Duodenal mucosa (tissue), 2 donors: ENCODE measurements around the gene FEZF2.

Source experiments
- H3K27ac ChIP-seq: one replicate; pipeline ENCODE4 v1.7.0; 2013; ENCODE audit warnings: low read depth, low read length
- H3K27me3 ChIP-seq, 2 donors: one replicate each; pipeline ENCODE4 v1.7.0; 2013; ENCODE audit warnings: low read length in 2 of 2, control low read depth in 1 of 2; ENCODE audit not compliant: insufficient read depth in 2 of 2, control insufficient read depth in 1 of 2
- H3K36me3 ChIP-seq, 2 donors: one replicate each; pipeline ENCODE4 v1.7.0; 2013; ENCODE audit warnings: low read length in 2 of 2, control low read depth in 1 of 2; ENCODE audit not compliant: insufficient read depth in 2 of 2, control insufficient read depth in 1 of 2
- H3K4me1 ChIP-seq, 2 donors: one replicate each; pipeline ENCODE4 v1.7.0; 2013; ENCODE audit warnings: low read length in 2 of 2, control low read depth in 1 of 2; ENCODE audit not compliant: insufficient read depth in 2 of 2, control insufficient read depth in 1 of 2
- H3K4me3 ChIP-seq, 2 donors: one replicate each; pipeline ENCODE4 v1.7.0; 2013; ENCODE audit warnings: low read length in 2 of 2, low read depth in 1 of 2
- H3K9ac ChIP-seq, 2 donors: one replicate each; pipeline ENCODE4 v1.7.0; 2013; ENCODE audit warnings: low read length in 2 of 2, low read depth in 1 of 2
- H3K9me3 ChIP-seq, 2 donors: one replicate each; pipeline ENCODE4 v1.7.0; 2013; ENCODE audit warnings: low read length in 2 of 2, control low read depth in 1 of 2; ENCODE audit not compliant: control insufficient read depth in 1 of 2

Gene FEZF2

DNA sequence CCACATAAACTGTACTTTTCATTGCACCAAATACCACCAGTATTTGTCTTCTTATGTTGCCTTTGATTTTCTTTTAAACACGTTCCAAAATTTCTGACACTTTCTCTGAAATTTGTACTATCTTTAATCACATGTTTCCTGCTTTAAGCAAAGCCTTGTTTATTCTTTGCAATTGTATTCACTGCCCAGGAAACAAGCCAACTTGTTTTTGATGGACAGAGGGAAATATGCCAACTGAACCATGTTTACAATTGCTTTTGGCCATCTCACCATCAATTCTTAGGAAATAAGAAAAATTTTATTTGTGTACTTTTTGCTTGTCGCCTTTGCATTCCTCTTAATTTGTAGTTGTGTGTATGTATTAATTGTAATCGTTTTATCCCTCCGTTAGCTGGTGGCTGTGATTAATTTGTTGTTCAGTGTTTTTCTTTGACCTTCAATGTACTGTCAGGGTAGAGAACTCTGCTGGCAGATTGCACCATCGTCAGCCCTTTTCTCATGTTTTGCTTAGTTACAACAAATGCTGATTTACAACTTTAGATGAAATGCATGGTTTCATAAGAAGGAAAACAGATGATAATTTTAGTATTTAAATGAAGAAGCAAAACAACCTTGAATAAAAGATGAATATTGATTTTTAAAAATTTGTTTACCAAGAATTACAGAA lies 19.4 kb upstream of the FEZF2 start:
- Histone ChIP-seq H3K27ac (no peak overlapping the region), H3K9me3 (no peaks in the 10 kb centered on the region), H3K4me1 (no peaks in the 10 kb centered on the region), H3K4me3 (no peak overlapping the region), H3K9ac (no peak overlapping the region), H3K27me3 (no peaks in the 10 kb centered on the region), H3K36me3 (no peaks in the 10 kb centered on the region)

DNA sequence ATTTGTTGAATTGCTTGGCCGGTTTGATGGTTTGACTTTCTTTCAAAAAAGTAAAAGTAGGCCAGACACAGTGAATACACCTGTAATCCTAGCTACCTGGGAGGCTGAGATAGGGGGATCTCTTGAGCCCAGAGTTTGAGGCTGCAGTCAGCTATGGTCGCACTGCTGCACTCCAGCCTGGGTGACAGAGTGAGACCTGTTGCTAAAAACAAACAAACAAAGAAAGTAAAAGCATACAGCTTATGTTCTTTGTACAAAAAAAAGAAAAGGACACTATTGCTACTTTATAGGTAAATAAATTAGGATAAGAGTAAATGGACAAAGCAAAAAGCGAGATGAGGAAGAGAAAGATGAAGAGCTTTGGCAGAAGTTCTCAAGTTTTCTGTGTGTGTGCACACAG lies 13.9 kb upstream of the FEZF2 start:
- peaks cover 0 to 4% of the 10 kb centered on the region in 2 donors for H3K27me3 ChIP-seq
- no peaks in the 10 kb centered on the region for H3K36me3 ChIP-seq
- H3K9ac ChIP-seq, result no peak overlapping the region
- no peaks in the 10 kb centered on the region for H3K9me3 ChIP-seq
- H3K4me3 ChIP-seq, result no peak overlapping the region
- H3K27ac ChIP-seq, result no peak overlapping the region
- no peaks in the 10 kb centered on the region for H3K4me1 ChIP-seq

DNA sequence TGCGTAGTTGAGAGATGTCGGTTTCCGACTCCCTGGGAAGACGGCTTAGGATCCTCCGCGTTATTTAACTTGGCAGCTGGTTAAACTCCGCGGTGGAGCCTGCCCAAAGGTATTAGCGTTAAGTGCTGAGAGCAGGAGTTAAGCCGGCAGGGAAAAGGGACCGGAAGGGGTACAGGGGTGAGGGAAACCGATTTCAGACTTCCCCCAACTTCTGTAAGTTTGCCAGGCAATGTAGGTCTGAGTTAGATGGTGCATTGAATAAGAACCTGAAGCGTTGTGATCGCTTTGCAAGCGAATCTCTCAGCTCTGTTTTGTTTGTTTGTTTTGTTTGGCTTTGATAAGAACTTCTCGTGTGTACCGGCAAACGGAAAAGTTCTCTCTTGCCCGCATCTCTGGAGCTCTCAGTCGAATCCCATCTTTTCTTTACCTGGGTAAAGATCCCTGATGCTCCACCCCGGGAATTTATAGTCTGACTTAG lies 6.0 kb upstream of the FEZF2 start:
- no peaks in the 10 kb centered on the region for H3K9me3 ChIP-seq
- H3K27ac ChIP-seq, result no peak overlapping the region
- no peak overlapping the region for H3K9ac ChIP-seq
- no peak overlapping the region for H3K4me3 ChIP-seq
- H3K36me3 ChIP-seq, result no peaks in the 10 kb centered on the region
- H3K4me1 ChIP-seq, result no peaks in the 10 kb centered on the region
- H3K27me3 ChIP-seq, result peaks cover 50 to 70% of the 10 kb centered on the region in 2 donors

- no peaks in the 10 kb centered on the region for H3K4me1 ChIP-seq
- peaks cover 54 to 75% of the 10 kb centered on the region in 2 donors for H3K27me3 ChIP-seq
- H3K4me3 ChIP-seq, result no peak overlapping the region
- H3K27ac ChIP-seq, result no peak overlapping the region
- no peaks in the 10 kb centered on the region for H3K9me3 ChIP-seq
- no peaks in the 10 kb centered on the region for H3K36me3 ChIP-seq
- H3K9ac ChIP-seq, result no peak overlapping the region
These were observed 5.6 kb upstream of the FEZF2 start for GRCh38 chr3:62378921-62379320.

DNA sequence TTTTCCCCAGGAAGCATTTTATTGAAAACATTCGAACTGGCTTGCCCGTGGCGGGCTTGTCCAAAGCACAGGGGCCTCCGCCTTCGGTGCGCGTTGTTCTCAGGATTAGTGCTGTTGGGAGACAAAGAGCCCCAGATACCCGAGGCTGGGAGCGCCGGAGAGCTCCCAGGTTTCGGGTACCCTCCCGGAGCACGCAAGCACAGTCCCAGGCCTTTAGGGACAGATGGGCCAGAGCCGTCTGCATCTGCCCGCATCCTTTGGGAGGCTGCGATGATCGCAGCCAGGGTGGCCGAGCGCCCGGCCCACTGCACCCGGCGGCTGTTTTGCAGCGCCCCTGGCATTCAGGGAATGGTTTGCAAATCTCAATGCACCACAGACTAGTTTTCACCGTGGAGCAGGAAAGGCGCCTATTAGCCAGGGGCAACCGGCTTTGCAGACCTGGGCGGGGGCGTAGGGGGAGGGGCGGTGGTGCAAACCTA lies 5.0 kb upstream of the FEZF2 start:
- Histone ChIP-seq H3K27me3 (peaks cover 58 to 80% of the 10 kb centered on the region in 2 donors), H3K36me3 (no peaks in the 10 kb centered on the region), H3K9me3 (no peaks in the 10 kb centered on the region), H3K9ac (no peak overlapping the region), H3K27ac (no peak overlapping the region), H3K4me1 (no peaks in the 10 kb centered on the region), H3K4me3 (no peak overlapping the region)

GRCh38 chr3:62376906-62377877 lies 3.8 kb upstream of the FEZF2 start:
- Histone ChIP-seq H3K27ac (no peak overlapping the region), H3K9me3 (no peaks in the 10 kb centered on the region), H3K4me1 (no peaks in the 10 kb centered on the region), H3K27me3 (peaks cover 64 to 88% of the 10 kb centered on the region in 2 donors), H3K36me3 (no peaks in the 10 kb centered on the region), H3K4me3 (no peak overlapping the region), H3K9ac (no peak overlapping the region)

- H3K9me3 ChIP-seq, result no peaks in the 10 kb centered on the region
- peaks cover 72 to 89% of the 10 kb centered on the region in 2 donors for H3K27me3 ChIP-seq
- no peaks in the 10 kb centered on the region for H3K36me3 ChIP-seq
- no peak overlapping the region for H3K9ac ChIP-seq
- H3K4me3 ChIP-seq, result no peak overlapping the region
- no peaks in the 10 kb centered on the region for H3K4me1 ChIP-seq
- no peak overlapping the region for H3K27ac ChIP-seq
These were observed 3.0 kb upstream of the FEZF2 start for GRCh38 chr3:62376454-62376720.

DNA sequence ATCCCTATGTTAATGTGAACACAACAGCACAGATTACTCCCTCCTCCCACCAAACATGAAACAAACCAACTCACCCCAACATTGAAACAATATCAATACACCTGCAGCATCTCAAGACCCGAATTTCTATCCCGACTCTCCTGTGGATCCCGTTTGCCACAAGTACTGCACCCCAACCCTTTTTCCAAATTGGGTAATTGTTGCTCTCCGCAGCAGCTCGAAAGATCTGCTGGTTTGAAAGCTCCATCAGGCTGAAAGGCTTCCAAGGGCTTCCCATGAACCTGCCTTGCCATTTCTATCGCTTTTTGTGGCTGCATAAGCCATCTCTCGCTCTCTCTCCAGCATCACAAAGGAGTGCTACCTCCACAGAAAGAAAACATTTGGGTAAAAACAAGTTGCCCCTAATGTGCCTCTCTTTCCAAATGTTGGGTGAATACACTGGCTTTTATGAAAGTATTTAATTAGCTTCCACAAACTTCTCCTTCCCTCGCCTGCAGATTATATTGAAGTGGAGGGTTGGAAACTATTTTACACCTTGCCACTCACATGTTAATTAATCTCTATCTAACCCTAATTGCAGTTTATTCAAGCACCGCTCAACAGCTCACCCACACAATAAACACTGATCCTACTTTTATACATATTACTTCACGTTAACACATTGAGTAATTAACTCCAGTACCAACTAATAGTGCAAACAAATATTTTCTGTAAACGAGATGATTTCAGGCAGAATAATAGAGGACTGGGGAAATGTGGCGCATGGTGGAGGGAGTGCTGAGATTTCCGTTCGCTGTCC lies 2.5 kb upstream of the FEZF2 start:
- H3K4me1 ChIP-seq, result no peaks in the 10 kb centered on the region

DNA sequence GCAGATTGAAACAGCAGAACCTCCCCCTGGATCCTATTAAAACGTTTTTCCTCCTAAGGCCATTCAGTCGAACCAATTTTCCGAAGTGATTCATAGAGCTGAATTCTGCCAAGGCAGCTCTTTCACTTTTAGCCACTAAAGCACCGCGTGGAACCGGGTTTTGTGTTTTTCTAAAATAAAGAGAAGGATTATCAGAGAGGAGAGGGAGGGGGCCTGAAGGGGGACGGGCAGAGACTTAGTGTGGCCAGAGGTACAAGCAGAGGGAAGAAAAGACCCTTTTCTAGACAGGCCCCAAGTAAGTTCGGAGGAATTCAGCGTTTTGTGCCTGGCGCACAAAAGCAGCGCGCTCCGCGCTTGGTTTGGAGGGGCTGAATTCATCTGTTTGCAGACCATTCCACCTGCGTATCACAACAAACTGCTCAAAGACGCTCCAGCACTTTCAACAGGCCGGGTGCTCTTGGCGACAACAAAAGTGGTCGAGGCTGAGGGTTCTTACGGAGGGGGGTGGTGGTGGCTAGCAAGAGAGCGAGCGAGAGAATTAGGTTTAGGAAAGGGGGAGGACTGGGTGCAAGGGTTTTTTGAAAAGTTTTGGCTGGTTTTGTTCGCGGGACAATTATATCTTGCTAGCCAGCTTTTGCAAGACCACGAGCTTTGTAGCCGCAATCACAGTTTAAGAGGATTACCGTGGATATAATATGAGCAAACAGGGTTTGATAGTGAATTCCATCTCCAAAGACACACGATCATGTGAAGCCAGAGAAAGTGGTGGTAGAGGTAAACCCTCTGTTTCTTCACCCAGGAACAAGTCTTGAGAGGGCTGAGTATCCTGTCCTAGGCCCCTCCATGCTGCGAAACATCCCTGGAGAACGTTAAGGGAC lies 1.2 kb upstream of the FEZF2 start:
- H3K36me3 ChIP-seq, result no peaks in the 10 kb centered on the region
- no peak overlapping the region for H3K27ac ChIP-seq
- peak overlapping the region in 1 of 2 donors; percentile 22 for H3K4me3 ChIP-seq
- H3K27me3 ChIP-seq, result peaks cover 82 to 89% of the 10 kb centered on the region in 2 donors
- no peaks in the 10 kb centered on the region for H3K4me1 ChIP-seq
- no peaks in the 10 kb centered on the region for H3K9me3 ChIP-seq
- H3K9ac ChIP-seq, result no peak overlapping the region

More for the DNA sequence above, 2.5 kb upstream of the FEZF2 start:
- H3K27ac ChIP-seq, result no peak overlapping the region
- no peak overlapping the region for H3K9ac ChIP-seq
- no peaks in the 10 kb centered on the region for H3K36me3 ChIP-seq
- peaks cover 78 to 89% of the 10 kb centered on the region in 2 donors for H3K27me3 ChIP-seq
- no peaks in the 10 kb centered on the region for H3K9me3 ChIP-seq
- H3K4me3 ChIP-seq, result no peak overlapping the region
